NCI-H510A treated with DMSO at 0.1 percent for 48 hours (cell line): ENCODE results near the gene TMEM119.

Experiments used
- DNase-seq: peaks from one replicate; lab custom pipeline; 2025; lab: John Stamatoyannopoulos, UW

TMEM119 gene

DNA sequence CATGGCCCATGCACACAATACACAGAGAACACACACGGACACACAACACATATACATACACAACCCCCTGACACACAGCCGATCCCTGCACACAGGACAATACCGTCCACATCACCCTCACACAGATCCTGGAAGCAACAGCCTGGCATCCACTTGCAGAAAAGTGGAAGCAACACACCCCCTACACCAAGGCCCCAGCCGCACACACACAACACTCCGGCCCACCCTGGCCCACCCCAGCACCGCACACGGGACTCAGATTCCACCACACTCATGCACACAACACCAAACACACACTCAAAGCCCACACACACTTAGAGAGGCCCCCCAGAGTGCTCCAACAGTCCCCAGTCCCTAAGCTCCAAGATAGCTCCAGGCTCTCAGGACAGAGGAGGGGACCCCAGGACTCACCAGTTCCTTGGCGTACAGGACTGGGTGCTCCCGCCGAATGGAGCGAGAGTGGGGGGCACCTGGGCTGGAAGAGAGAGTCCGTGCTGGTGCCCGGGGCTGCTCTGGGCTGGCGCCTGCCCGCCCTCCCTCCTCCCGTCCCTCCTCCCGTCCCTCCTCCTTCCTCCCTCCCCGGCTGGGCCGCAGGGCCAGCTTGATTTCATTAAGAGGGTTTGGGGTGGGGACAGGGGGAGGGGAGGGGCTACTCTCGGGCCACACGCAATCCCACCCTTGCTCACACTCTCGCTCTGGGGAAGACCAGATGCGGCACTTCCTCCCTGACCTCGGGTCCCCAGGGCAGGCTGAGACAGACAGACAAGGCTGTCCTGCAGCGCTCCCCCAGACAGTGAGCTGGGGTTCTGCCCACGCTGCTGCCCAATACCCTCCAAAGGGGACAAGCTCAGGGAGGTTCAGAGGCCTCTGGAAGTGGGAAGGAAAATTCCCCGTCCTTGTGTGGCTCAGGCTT lies at the start of gene TMEM119:
TSS of gene TMEM119 (minus strand) at position 526 of the 913 bp plus-strand sequence. CDS start 5,701 bp downstream, outside the sequence.
- no peak for DNase-seq

DNA sequence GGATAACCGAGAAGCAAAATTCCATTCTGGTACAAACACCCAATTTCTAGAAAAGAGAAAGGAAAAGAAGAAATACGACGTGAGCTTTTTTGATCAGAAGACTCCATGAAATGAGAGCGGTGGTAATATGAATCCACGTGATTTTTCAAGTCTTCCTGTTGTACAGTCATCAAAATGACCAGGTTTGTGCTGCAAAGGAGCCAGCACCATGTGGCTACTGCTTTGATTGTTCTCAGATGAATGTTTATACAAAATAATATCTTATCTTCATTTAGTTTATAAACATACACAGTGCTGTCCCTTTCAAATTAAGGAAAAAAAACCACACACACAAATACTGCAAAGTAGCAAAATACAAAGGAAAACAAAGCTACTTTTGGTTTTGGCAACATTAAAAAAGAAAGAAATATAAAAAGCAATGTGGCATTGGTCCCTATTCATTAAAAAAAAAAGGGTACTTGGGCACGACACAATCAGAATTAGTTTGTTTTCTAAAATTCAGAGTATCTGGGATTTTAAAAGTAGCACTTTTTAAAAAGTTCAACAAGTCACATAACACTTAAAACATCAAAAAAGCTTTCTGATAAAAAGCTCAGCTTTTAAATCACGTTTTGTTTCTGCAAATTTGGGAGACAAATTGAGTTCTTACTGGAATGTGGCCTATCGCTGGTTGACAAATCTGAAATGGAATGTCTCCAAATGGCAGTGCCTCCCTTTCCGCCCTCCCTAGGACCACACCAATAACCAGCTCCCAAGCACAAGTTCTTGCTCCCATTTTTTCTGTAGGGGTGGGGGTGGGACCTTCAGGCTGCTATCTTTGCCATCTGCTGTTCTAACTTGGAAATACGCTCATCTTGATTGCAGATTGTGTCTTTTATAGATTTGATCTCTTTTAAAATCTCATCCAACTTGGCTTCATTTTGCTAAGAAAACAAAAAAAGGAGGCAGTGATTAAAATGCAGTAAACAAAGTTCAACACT lies 49.0 kb upstream of the TMEM119 start:
- no peak for DNase-seq

- DNase-seq, result no peak
Observed at GRCh38 chr12:108645686-108646599, 48.1 kb upstream of the TMEM119 start.

GRCh38 chr12:108644811-108645120 lies 46.9 kb upstream of the TMEM119 start:
- no peak for DNase-seq

- DNase-seq, result no peak
Observed at GRCh38 chr12:108643941-108644810, 46.3 kb upstream of the TMEM119 start.

DNA sequence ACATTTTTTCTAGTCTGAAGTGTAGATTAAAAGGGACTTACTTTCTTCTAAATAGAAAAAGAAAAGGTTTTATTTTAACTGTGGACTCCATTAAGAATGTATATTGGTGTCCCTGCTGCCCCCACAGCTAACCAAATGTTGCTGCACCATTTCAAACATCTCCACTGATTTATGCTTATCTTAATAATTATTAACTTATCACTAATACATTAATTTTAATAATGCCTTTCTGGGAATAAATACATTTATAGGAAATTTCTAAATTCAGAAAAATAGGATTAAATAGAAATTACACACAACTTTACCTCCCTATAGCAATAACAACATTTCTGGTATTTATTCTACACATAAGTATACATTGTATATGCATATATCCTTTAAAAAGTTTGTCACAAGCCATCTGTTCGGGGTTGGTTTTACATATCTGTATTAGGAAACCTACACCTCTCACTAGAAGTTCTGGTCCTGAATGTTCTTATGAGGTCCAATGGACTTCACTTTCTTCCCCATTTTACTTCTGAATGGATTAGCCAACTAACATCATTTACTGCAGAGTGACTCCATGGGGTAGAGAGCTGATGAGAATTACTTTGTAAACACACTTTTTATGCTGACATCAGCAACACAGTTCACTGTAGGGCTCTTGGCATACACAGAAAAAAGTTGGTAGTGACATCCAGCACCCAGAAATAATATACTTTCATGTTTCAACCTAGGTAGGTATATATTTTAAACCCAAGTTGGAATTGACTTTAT lies 45.2 kb upstream of the TMEM119 start:
- DNase-seq, result peak; percentile 39

- peak; percentile 95 for DNase-seq
Observed at GRCh38 chr12:108642269-108642870, 44.5 kb upstream of the TMEM119 start.

DNA sequence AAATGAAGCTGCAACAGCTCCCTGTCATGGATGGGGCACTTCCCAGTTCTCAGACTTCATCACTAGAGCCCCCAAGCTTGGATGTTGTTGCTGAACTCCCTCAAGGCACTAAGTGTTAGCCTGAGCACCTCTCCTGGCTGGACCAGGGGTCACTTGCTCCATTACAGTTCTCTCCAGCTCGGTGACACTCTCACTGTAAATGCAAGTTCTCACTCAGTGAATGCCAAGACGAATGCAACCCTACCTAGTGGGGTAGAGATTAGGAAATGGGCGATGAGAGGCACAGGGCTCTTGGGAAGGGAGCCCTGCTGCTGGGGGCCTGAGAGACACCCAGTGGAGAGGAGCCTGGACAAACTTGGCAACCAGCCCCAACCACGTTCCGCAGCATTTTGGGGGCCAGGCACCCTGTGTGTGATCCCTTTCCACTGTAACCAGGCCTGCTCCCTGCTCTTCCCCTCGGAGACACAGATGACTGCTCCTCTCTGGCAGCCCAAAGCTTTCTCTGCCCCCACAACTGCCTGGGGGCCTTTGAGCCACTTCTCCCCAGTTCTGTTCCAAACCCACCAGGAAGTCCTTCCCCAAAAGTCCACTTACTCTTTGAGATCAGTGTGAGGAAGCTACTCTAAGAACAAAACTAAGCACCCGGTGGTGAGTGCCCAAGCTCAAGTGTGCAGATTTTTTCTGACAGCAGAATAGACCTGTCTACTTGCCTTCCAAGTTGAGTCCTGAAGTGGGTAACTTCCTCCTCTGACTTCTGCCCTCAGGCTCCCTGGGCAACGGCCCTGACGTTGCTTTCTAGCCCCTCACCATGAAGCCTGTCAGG lies 43.8 kb upstream of the TMEM119 start:
- DNase-seq, result no peak

- no peak for DNase-seq
Observed at GRCh38 chr12:108640802-108641445, 43.0 kb upstream of the TMEM119 start.

DNA sequence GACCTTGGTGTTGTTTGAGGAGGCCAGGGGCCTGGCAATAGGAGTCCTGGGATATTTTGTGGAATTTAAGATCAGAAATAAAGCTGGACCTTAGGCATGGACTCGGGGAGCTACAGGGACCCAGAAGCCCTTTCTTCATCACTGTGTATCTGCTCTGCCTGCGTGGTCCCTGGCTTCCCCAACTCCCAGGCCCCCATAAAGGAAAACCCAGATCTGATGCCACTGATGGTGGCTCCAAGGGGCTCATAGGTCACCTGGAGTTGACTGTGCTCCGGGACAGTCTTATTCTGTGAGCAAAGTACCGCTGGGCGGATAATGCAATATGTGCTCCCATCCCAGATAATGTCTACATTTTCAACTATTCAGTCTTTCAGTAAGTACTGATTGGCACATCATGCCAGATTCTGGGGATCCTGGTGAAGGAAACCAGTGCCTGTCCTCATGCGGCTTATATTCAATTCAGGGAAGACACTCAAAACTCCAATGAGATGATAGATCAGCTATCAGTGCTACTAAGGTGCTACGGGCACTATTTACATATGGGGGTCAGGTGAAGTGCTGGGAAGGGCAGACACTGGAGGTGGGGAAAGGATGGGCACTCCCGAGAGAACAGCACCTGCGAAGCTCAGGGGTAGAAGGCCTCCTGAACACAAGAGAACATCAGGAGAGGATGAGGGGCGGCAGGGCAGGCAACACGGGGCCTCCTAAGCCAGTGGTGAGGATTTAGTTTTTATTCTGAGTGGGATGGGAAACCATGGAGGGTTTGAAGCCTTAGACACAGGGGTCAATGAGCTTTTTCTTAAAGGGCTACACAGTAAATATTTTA lies 41.3 kb upstream of the TMEM119 start:
- DNase-seq, result no peak

DNA sequence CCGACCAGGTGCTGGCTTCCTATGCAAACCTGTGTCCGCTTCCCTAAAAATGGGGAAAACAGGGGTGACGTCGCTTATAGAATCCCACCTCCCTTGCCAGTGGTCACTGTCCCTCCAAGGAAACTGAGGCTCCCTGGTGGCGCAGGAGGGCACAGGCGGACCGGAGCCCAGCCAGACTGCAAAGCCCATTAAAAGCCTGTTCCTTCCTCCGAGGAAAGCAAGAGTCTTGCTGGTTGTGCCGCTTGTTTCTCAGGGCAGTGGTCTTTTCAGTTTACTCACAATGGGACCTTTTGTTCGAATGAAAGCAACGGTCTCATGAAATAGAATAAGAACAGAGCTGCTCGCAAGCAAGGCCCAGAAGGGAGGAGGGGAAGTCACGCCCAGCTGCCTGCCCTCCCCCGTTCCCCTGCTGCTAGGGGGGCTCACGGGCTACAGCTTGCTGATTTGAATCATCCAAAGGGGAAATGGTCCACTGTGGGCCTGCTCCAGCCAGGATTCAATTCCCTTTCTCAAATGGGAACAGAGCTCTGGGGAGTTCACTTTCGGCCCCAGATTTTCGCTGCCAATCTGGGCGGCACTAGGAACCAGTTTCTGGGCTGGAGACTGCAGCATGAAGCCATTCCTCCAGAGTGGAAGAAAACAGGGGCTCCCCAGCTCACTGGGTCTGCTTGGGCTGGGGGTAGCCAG lies 40.4 kb upstream of the TMEM119 start:
- no peak for DNase-seq

DNA sequence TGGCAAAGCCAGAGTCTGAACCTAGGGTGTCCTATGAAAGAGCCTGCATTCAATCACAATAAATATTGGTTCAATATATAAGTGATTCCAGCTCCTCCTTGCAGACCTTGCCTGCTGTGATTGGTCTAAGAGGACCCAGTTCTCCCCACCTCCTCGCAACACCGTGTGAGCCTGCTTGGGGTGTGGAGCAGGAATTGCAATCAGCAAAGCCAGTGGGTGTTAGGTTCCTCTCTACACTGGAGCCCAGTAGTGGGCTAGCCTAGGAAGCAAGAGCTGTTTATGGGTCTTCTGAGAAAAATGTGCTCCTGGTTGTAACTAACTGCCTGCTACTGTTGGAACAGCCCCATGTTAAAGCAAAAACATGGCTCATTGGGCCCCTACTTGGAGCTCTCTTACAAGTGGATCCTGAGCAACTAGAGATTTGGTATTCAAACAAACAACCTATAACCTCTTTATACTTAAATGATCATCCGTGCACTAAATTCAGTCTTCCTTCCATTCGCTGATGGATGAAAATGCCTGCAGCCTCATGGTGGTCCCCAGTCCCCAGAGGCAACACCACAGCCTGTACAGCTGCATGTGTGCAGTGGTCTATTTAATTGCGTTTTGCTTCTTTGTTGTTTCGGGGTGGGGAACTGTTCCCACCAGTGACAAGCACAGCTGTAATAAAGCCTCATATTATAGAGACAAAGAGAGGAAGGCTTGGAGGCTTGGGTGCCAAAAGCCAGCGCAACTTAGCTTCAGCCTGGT lies 39.5 kb upstream of the TMEM119 start:
- DNase-seq, result no peak

DNA sequence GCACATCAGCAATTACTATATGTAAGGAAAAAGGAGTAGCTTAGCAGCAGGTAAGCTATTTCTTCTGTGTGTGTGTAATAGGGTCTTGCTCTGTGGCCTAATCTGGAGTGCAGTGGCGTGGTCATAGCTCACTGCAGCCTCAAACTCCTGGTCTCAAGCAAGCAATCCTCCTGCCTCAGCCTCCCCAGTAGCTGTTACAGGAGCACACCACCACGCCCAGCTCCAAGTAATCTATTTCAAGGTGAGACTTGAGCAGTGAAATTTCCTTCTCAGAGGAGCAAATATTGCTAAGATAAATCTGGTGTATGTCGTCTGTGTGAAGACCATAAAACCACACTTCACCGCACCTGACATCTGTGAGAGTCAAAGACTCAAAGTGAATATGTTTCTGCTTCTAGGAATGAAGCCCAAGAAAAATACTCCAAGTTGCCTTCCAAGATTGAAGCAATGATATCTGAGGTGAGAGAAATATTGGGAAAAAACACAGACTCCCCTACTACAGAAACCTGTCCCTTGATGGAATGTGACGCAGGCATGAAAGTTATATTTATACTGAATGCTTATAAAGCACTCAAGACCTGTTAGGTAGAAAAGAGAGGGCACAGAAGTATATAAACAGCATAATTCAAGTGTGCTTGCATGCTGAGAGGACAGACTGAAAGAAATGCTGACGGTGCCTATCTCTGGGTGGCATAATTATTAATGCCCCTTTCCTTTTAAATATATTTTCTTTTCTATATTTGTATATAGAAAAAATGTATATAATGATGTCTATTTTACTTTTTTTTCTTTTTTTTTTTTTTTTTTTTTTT lies 38.3 kb upstream of the TMEM119 start:
- peak; percentile 19 for DNase-seq

- DNase-seq, result peak; percentile 30
Observed at GRCh38 chr12:108635201-108635996, 37.5 kb upstream of the TMEM119 start.
